AG10803 (cell line): ENCODE measurements around the gene MAGI3.

Experiments
- DNase-seq: peaks from one replicate; pipeline ENCODE4 v3.0.0; 2010; ENCODE audit warnings: low read depth
- H3K4me3 ChIP-seq: 2 replicates; pipeline ENCODE4 v1.5.1; 2011; ENCODE audit warnings: mild to moderate bottlenecking, low read length, control low read depth
- TF ChIP-seq, protein P1 (sequence below): conservative IDR thresholded peaks from 2 replicates; pipeline ENCODE4 v1.5.1; 2011; ENCODE audit warnings: mild to moderate bottlenecking, low read length, control low read depth, inconsistent platforms

The MAGI3 gene

DNA sequence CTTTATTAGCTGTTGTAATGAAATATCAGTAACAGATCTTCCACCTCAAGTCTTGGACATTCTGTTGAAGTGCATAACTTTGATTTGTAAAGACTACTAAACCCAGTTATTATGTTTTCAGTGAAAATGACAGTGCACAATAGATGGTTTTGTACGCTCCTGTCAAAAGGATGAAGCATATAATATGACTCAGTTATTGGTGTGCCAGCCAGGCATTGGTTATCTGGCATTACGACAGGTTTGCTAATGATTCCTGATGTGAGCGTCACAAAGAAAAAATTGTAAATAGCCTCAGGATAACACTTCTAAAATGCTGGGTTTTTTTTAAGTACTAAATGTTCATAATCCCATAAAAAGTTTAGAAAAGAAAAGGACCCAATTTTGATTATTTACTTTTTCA is 147.9 kb downstream of the MAGI3 start:
- no peak overlapping the region for H3K4me3 ChIP-seq
- TF ChIP-seq, protein P1, sequence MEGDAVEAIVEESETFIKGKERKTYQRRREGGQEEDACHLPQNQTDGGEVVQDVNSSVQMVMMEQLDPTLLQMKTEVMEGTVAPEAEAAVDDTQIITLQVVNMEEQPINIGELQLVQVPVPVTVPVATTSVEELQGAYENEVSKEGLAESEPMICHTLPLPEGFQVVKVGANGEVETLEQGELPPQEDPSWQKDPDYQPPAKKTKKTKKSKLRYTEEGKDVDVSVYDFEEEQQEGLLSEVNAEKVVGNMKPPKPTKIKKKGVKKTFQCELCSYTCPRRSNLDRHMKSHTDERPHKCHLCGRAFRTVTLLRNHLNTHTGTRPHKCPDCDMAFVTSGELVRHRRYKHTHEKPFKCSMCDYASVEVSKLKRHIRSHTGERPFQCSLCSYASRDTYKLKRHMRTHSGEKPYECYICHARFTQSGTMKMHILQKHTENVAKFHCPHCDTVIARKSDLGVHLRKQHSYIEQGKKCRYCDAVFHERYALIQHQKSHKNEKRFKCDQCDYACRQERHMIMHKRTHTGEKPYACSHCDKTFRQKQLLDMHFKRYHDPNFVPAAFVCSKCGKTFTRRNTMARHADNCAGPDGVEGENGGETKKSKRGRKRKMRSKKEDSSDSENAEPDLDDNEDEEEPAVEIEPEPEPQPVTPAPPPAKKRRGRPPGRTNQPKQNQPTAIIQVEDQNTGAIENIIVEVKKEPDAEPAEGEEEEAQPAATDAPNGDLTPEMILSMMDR = no peak
- DNase-seq = peak; percentile 71

DNA sequence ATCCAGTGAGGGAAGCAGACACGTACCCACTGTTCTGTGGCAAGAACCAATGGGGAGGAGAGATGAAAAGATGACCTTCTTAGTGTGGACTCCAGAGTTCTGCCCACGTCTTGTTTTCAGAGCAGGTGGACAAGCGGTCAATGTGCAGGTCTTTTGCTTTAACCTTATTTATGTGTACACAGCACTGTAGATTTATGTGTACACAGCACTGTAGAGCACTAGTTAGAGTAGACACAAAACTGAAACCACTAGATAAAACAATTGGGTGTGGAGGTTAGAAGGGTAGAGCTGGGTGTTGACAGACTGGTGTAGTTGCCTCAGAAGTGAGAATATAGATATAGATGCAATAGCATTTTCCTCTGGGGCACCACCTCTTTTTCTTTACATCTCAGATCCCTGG is 150.0 kb downstream of the MAGI3 start:
- TF ChIP-seq, protein P1 = no peak
- no peak overlapping the region for H3K4me3 ChIP-seq
- no peak for DNase-seq

DNA sequence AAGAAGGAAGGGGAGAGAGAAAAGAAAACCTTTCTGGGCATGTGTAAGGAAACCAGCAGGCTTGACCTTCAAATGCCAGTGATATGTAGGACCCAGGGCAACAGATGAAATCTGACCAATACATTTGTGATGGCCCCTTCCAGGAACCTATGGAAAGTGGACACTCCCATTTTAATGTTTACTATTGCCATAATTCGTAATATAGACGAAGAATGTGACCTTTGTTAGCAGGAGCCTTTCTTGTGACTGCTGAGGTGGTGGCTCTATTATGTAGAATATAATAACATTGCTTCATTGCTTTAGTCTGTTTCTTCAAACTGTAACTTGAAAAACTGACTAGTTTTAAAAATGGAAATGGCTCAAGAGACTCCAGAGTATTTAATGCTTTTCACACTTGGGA is 150.8 kb downstream of the MAGI3 start:
- DNase-seq = no peak
- TF ChIP-seq, protein P1 = no peak
- no peak overlapping the region for H3K4me3 ChIP-seq

DNA sequence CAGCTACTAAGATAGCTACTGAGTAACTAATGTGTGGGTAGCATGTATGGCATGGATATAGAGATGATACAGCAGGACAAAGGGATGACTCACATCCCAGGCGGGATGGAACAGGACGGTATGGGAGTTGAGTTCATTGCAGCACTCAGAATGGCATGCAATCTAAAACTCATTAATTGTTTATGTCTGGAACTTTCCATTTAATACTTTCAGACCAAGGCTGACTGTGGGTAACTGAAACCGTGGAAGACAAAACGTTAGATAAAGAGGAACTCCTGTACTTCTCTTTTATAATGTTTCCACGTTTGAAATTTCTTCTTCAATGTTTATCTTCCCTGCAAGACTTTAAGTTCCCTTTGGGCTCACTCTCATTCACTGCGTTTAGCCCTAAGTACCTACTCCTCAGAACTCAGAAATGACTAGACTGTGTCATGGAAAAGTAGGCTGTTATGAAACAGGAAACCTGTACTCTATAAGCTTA is 151.9 kb downstream of the MAGI3 start:
- H3K4me3 ChIP-seq = no peak overlapping the region
- DNase-seq = peak; percentile 81
- TF ChIP-seq, protein P1 = no peak

DNA sequence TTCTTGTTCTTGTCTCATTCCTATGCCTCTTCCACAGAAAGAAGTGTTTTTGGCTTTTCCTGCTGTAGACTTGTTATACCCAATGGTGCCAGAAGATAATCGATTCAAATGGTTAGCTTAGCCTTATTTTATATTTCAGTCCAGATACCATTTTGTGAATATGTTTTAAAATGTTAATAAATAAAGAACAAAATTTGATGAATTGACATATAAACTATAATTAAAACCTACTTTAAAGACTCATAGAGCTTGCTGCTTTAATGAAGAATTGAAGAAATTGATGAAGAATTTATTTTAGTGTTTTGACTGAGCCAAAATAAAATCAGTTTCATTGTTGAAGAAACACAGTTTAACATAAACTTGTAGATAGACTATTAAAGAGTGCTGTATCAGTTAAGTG is 152.8 kb downstream of the MAGI3 start:
- H3K4me3 ChIP-seq = no peak overlapping the region
- DNase-seq = no peak
- TF ChIP-seq, protein P1 = no peak

DNA sequence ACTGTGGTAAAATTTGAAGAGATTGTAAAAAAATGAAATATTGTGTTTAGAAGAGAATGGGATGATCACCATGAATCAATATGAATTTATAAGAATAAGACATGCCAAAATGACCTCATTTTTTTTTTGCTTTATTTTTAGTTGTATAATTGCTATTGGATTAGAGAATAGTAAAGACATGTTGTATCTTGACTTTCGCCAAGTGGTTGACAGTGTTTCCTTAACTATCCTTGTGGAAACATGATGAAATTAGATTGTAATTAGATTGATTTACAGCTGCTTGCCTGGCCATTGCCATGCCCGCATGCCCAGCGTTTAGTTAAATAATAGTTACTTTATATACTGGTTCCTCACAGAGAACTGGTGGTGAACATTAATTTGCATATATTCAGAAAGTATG is 154.9 kb downstream of the MAGI3 start:
- no peak overlapping the region for H3K4me3 ChIP-seq

DNA sequence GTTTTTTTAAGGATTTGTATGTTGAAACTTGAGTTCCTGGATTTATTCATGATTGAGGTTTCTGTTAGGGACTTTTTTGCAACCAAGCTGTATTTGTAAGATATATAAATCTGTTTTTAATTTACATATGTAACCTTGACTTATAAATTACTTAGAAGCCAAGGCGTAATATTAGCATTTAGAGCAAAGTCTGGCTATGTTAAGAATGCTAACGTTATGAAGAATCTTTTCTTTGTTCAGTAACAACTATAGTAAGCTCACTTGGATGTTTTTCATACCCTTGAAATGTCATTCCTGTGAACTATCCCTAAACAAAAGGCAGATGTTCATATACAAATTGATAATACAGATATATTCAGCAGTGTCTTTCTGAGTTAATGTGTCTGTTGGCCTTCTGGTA is 155.3 kb downstream of the MAGI3 start:
- DNase-seq = peak; percentile 55
- H3K4me3 ChIP-seq = no peak overlapping the region
- TF ChIP-seq, protein P1 = no peak

More for the DNA sequence above, 154.9 kb downstream of the MAGI3 start:
- TF ChIP-seq, protein P1 = no peak
- DNase-seq = peak; percentile 6
